Calu3 (cell line): ENCODE results near the gene WDR7. TPM values are rescaled to one million over a fixed set of nuclear protein-coding genes. Genes with fewer than 3 reads are reported as not detected.

ENCODE experiments used
- BruUV-seq: library from RNA; stranded (reverse); fragments of 400-500 nt; replicated peaks from 2 replicates; lab custom pipeline; 2021; lab: Mats Ljungman, UMichigan
- CTCF ChIA-PET: fragments of 300-600 bp; sonication (Branson Sonifier 250); formaldehyde crosslinking; loops from one replicate; lab custom pipeline; 2022; ENCODE audit warnings: antibody characterized with exemption; lab: Charles Lee
- DNase-seq: peaks from one replicate; pipeline ENCODE4 v3.0.0; 2022
- H3K27ac Mint-ChIP-seq: one replicate; pipeline ENCODE4 v1.8.0; 2022; ENCODE audit warnings: mixed read lengths; ENCODE audit not compliant: unreplicated experiment
- H3K27me3 Mint-ChIP-seq: one replicate; pipeline ENCODE4 v1.8.0; 2022; ENCODE audit warnings: mixed read lengths; ENCODE audit not compliant: unreplicated experiment
- H3K36me3 Mint-ChIP-seq: one replicate; pipeline ENCODE4 v1.8.0; 2022; ENCODE audit warnings: mild to moderate bottlenecking, moderate library complexity, mixed read lengths; ENCODE audit not compliant: insufficient read depth, unreplicated experiment
- H3K4me1 Mint-ChIP-seq: one replicate; pipeline ENCODE4 v1.8.0; 2022; ENCODE audit warnings: mild to moderate bottlenecking, low read depth, mixed read lengths; ENCODE audit not compliant: unreplicated experiment
- H3K4me3 Mint-ChIP-seq: one replicate; pipeline ENCODE4 v1.8.0; 2022; ENCODE audit warnings: mild to moderate bottlenecking, low read depth, moderate library complexity, mixed read lengths; ENCODE audit not compliant: unreplicated experiment
- H3K9me3 Mint-ChIP-seq: one replicate; pipeline ENCODE4 v1.8.0; 2022; ENCODE audit warnings: low read depth, mixed read lengths; ENCODE audit not compliant: unreplicated experiment
- CTCF ChIP-seq: fragments of 200-600 bp; IDR thresholded peaks from one replicate; pipeline ENCODE4 v1.8.0; 2022; ENCODE audit warnings: antibody characterized with exemption; ENCODE audit not compliant: unreplicated experiment
- intact Hi-C: fragments of 100-400 bp; cut with micrococcal nuclease; formaldehyde crosslinking; loops from one replicate; pipeline ENCODE4 v1.10.0; 2022; ENCODE audit not compliant: unreplicated experiment
- total RNA-seq: library from RNA; stranded (reverse); gene quantifications from 2 replicates; pipeline ENCODE4 v1.2.3, GENCODE V29; 2022

WDR7 gene
- total RNA-seq, 1 experiment from 2014 or later = 16.2 TPM

- intact Hi-C loops = no loop called here
- TF ChIP-seq CTCF = no peak
- Mint-ChIP-seq H3K4me1 (peaks cover 10% of the 10 kb centered on the region), H3K27ac (no peak overlapping the region), H3K36me3 (peaks cover 3% of the 10 kb centered on the region), H3K27me3 (no peaks in the 10 kb centered on the region), H3K9me3 (no peaks in the 10 kb centered on the region), H3K4me3 (no peak overlapping the region)
- CTCF ChIA-PET = interaction anchor here (0.8 kb wide), 1 partner anchor 156 kb away, joined by 3 read pairs; no protein-coding TSS in a partner anchor
- no TSS peak for BruUV-seq
- DNase-seq = no peak
Measured at GRCh38 chr18:56977771-56978170, 326.6 kb downstream of the WDR7 start.

GRCh38 chr18:56980151-56980550 lies 329.0 kb downstream of the WDR7 start:
- TF ChIP-seq CTCF = no peak
- DNase-seq = no peak
- Mint-ChIP-seq H3K4me3 (no peak overlapping the region), H3K27me3 (no peaks in the 10 kb centered on the region), H3K36me3 (peaks cover under 1% of the 10 kb centered on the region), H3K27ac (no peak overlapping the region), H3K9me3 (no peaks in the 10 kb centered on the region), H3K4me1 (peaks cover 10% of the 10 kb centered on the region)
- intact Hi-C loops = loop anchor here (5.0 kb wide), 1 partner anchor 113 kb away; no protein-coding TSS in a partner anchor
- CTCF ChIA-PET = no interaction called here
- BruUV-seq = no TSS peak

GRCh38 chr18:56982766-56983165 lies 331.6 kb downstream of the WDR7 start:
- BruUV-seq = no TSS peak
- CTCF ChIA-PET = no interaction called here
- TF ChIP-seq CTCF = no peak
- no peak overlapping the region for H3K27ac Mint-ChIP-seq
- H3K4me3 Mint-ChIP-seq = no peak overlapping the region
- no peaks in the 10 kb centered on the region for H3K27me3 Mint-ChIP-seq
- H3K36me3 Mint-ChIP-seq = no peaks in the 10 kb centered on the region
- intact Hi-C loops = loop anchor here (5.0 kb wide), 1 partner anchor 115 kb away; no protein-coding TSS in a partner anchor
- no peak for DNase-seq
- peaks cover 12% of the 10 kb centered on the region for H3K4me1 Mint-ChIP-seq
- H3K9me3 Mint-ChIP-seq = no peaks in the 10 kb centered on the region

GRCh38 chr18:56983275-56983992 lies 332.3 kb downstream of the WDR7 start:
- Mint-ChIP-seq H3K27me3 (no peaks in the 10 kb centered on the region), H3K27ac (no peak overlapping the region), H3K9me3 (no peaks in the 10 kb centered on the region), H3K4me3 (no peak overlapping the region), H3K36me3 (no peaks in the 10 kb centered on the region), H3K4me1 (peaks cover 18% of the 10 kb centered on the region)
- no peak for DNase-seq
- intact Hi-C loops = loop anchor here (5.0 kb wide), 1 partner anchor 116 kb away; no protein-coding TSS in a partner anchor
- CTCF ChIA-PET = no interaction called here
- no peak for TF ChIP-seq CTCF
- BruUV-seq = no TSS peak
